Peyer's patch (tissue), 4 donors: ENCODE results near the gene MIDN. TPM values are rescaled to one million over a fixed set of nuclear protein-coding genes. Genes with fewer than 3 reads are reported as not detected.

Experiments
- DNase-seq, 3 donors: peaks; one replicate each; pipeline ENCODE4 v3.0.0-alpha.2; 2017 to 2019
- H3K27ac ChIP-seq, 4 donors: fragments of 200-600 bp; sonication (generic); one replicate each; pipeline ENCODE4 v1.5.1; 2016 to 2019
- H3K27me3 ChIP-seq, 2 donors: fragments of 200-600 bp; sonication (generic); one replicate each; pipeline ENCODE4 v1.5.1; 2019
- H3K36me3 ChIP-seq, 3 donors: fragments of 200-600 bp; sonication (generic); one replicate each; pipeline ENCODE4 v1.5.1; 2016 to 2019
- H3K4me1 ChIP-seq, 4 donors: fragments of 200-600 bp; sonication (generic); one replicate each; pipeline ENCODE4 v1.5.1; 2016 to 2019
- H3K4me3 ChIP-seq, 4 donors: fragments of 200-600 bp; sonication (generic); 1 replicate in 3 of 4; 2 replicates in 1 of 4; pipeline ENCODE4 v1.5.1; 2016 to 2019; ENCODE audit warnings: mild to moderate bottlenecking in 1 of 4
- H3K9me3 ChIP-seq, 4 donors: fragments of 200-600 bp; sonication (generic); one replicate each; pipeline ENCODE4 v1.5.1; 2016 to 2019; ENCODE audit warnings: mild to moderate bottlenecking in 1 of 4
- CTCF ChIP-seq, 6 experiments: fragments of 450-650 bp in 4 of 6; fragments of 200-600 bp in 2 of 6; sonication (generic) in 1 of 6; IDR thresholded peaks; one replicate each; pipeline ENCODE4 v1.5.1; 2017 to 2019; ENCODE audit warnings: antibody characterized with exemption in 6 of 6, mild to moderate bottlenecking in 3 of 6, moderate library complexity in 1 of 6
- POLR2A ChIP-seq, 2 donors: fragments of 450-650 bp; IDR thresholded peaks; one replicate each; pipeline ENCODE4 v1.5.1; 2017; ENCODE audit warnings: antibody characterized with exemption in 2 of 2, mild to moderate bottlenecking in 2 of 2, moderate library complexity in 2 of 2
- total RNA-seq, 4 donors: library from RNA; depleted of rRNA; stranded (reverse); fragments of >200 nt; gene quantifications; one replicate each; pipeline ENCODE4 v1.1.0, GENCODE V29; 2016

Gene MIDN
- total RNA-seq, 4 donors from 2014 or later = 34.7 to 205 (median 98.9) TPM

DNA sequence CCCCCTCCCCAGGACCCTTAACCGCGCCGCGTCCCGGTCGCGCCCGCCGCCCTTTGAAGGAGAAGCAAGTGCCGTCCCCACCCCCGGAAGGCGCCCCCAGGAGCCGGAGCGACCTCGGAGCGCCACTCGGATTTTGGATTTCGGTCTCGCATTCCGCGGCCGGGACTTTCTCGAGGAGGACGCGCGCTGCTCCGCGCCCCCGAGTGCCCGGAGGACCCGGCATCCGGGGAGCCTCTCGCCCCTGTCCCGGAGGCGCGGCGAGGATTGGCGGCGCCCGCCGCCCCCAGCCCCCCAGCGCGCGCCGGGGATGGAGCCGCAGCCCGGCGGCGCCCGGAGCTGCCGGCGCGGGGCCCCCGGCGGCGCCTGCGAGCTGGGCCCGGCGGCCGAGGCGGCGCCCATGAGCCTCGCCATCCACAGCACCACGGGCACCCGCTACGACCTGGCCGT, 1.6 kb downstream of the MIDN start:
- H3K27ac ChIP-seq = peak overlapping the region; percentile 95 to 100 (median 100)
- H3K27me3 ChIP-seq = no peaks in the 10 kb centered on the region
- H3K36me3 ChIP-seq = peaks cover 0 to 37% (median 0%) of the 10 kb centered on the region in 3 donors
- TF ChIP-seq POLR2A (IDR thresholded peaks at IDR 0.05) (no peak), CTCF (IDR thresholded peaks at IDR 0.05) (no peak)
- peaks cover 8 to 50% (median 34%) of the 10 kb centered on the region in 4 donors for H3K4me1 ChIP-seq
- H3K9me3 ChIP-seq = no peaks in the 10 kb centered on the region
- no peak for DNase-seq
- H3K4me3 ChIP-seq = peak overlapping the region; percentile 86 to 93 (median 88)

- H3K27ac ChIP-seq = peak overlapping the region; percentile 95 to 100 (median 100)
- H3K4me1 ChIP-seq = peaks cover 7 to 50% (median 34%) of the 10 kb centered on the region in 4 donors
- H3K4me3 ChIP-seq = peak overlapping the region; percentile 86 to 93 (median 88)
- H3K27me3 ChIP-seq = no peaks in the 10 kb centered on the region
- H3K9me3 ChIP-seq = no peaks in the 10 kb centered on the region
- no peak for TF ChIP-seq POLR2A (IDR thresholded peaks at IDR 0.05)
- no peak for TF ChIP-seq CTCF (IDR thresholded peaks at IDR 0.05)
- peaks cover 0 to 44% (median 0%) of the 10 kb centered on the region in 3 donors for H3K36me3 ChIP-seq
- DNase-seq = peak; percentile 68 to 88 (median 80)
Measured at GRCh38 chr19:1250437-1251260, 2.3 kb downstream of the MIDN start.

- peak; percentile 80 to 92 (median 81) for DNase-seq
- H3K4me3 ChIP-seq = peak overlapping the region; percentile 86 to 93 (median 88)
- no peaks in the 10 kb centered on the region for H3K27me3 ChIP-seq
- H3K9me3 ChIP-seq = no peaks in the 10 kb centered on the region
- TF ChIP-seq POLR2A (IDR thresholded peaks at IDR 0.05) (no peak), CTCF (IDR thresholded peaks at IDR 0.05) (no peak)
- H3K36me3 ChIP-seq = peaks cover 0 to 53% (median 0%) of the 10 kb centered on the region in 3 donors
- peak overlapping the region; percentile 95 to 100 (median 100) for H3K27ac ChIP-seq
- peaks cover 7 to 51% (median 32%) of the 10 kb centered on the region in 4 donors for H3K4me1 ChIP-seq
Measured at GRCh38 chr19:1251330-1252220, 3.2 kb downstream of the MIDN start.

GRCh38 chr19:1252221-1252820, 3.9 kb downstream of the MIDN start:
- Histone ChIP-seq H3K4me3 (peak overlapping the region; percentile 86 to 93 (median 88)), H3K4me1 (peaks cover 7 to 56% (median 32%) of the 10 kb centered on the region in 4 donors)
- TF ChIP-seq POLR2A (IDR thresholded peaks at IDR 0.05) (no peak), CTCF (IDR thresholded peaks at IDR 0.05) (no peak)

More at GRCh38 chr19:1252221-1252820, 3.9 kb downstream of the MIDN start:
- DNase-seq = peak; percentile 83 to 91 (median 83)
- peak overlapping the region; percentile 95 to 100 (median 100) for H3K27ac ChIP-seq
- no peaks in the 10 kb centered on the region for H3K9me3 ChIP-seq
- H3K36me3 ChIP-seq = peaks cover 0 to 60% (median 0%) of the 10 kb centered on the region in 3 donors
- no peaks in the 10 kb centered on the region for H3K27me3 ChIP-seq
